HepG2 (cell line): ENCODE data around the gene HTR1E.

ENCODE experiments used
- CBX2 ChIP-seq, 2 experiments: fragments of 200-600 bp in 1 of 2; sonication (generic); formaldehyde crosslinking in 1 of 2; IDR thresholded peaks; 2 replicates each; pipeline versions ENCODE4 v1.7.0 to v1.8.1; 2018 to 2022; ENCODE audit warnings: low read depth in 2 of 2, low read length in 1 of 2, mild to moderate bottlenecking in 1 of 2, missing genetic modification reagents in 1 of 2
- CEBPZ ChIP-seq: IDR thresholded peaks from 2 replicates; pipeline ENCODE4 v1.6.1; 2012; ENCODE audit warnings: low read length, improper control_type of control experiment
- CTCF ChIP-seq: sonication (generic); formaldehyde crosslinking; IDR thresholded peaks from 2 replicates; pipeline ENCODE4 v1.5.0; 2020; ENCODE audit warnings: mild to moderate bottlenecking, missing genetic modification reagents, moderate library complexity
- FOXM1 ChIP-seq: sonication (generic); formaldehyde crosslinking; IDR thresholded peaks from 2 replicates; pipeline ENCODE4 v1.5.0; 2020; ENCODE audit warnings: missing genetic modification reagents
- HMGXB4 ChIP-seq, 2 experiments: sonication (generic) in 1 of 2; formaldehyde crosslinking in 1 of 2; IDR thresholded peaks; 2 replicates each; pipeline versions ENCODE4 v1.4.0 to v1.6.1; 2018 to 2020; ENCODE audit warnings: missing genetic modification reagents in 2 of 2, borderline replicate concordance in 1 of 2, low read depth in 1 of 2, mild to moderate bottlenecking in 1 of 2, missing biosample characterization in 1 of 2
- IRF1 ChIP-seq: sonication (generic); formaldehyde crosslinking; IDR thresholded peaks from 2 replicates; pipeline ENCODE4 v1.4.0; 2020; ENCODE audit warnings: low read depth, mild to moderate bottlenecking, missing genetic modification reagents
- NR2F2 ChIP-seq: IDR thresholded peaks from 2 replicates; pipeline ENCODE4 v1.6.1; 2012; ENCODE audit warnings: low read depth, inconsistent platforms, borderline replicate concordance
- SP2 ChIP-seq: sonication (generic); formaldehyde crosslinking; IDR thresholded peaks from 2 replicates; pipeline ENCODE4 v1.5.1; 2020; ENCODE audit warnings: mild to moderate bottlenecking, missing genetic modification reagents
- ZBTB40 ChIP-seq, 2 experiments: fragments of 450-650 bp in 1 of 2; sonication (generic) in 1 of 2; formaldehyde crosslinking in 1 of 2; IDR thresholded peaks; 2 replicates each; pipeline versions ENCODE4 v1.6.1 to v1.8.0; 2016 to 2022; ENCODE audit warnings: antibody characterized with exemption in 1 of 2, mild to moderate bottlenecking in 1 of 2, missing genetic modification reagents in 1 of 2
- ZBTB8A ChIP-seq: sonication (generic); formaldehyde crosslinking; IDR thresholded peaks from 2 replicates; pipeline ENCODE4 v1.4.0; 2020; ENCODE audit warnings: mild to moderate bottlenecking, low read depth, missing genetic modification reagents, borderline replicate concordance
- ZNF512 ChIP-seq: sonication (generic); formaldehyde crosslinking; IDR thresholded peaks from 2 replicates; pipeline ENCODE4 v1.4.0; 2020; ENCODE audit warnings: mild to moderate bottlenecking, missing genetic modification reagents

- TF ChIP-seq CTCF (no peak), ZNF512 (CRISPR knock-in tag) (no peak), CEBPZ (no peak), SP2 (CRISPR knock-in tag) (no peak), CBX2 (IDR thresholded peaks at IDR 0.05; ENCODE audit: low read depth, low read length) (no peak), CBX2 (CRISPR knock-in tag; IDR thresholded peaks at IDR 0.05; ENCODE audit: low read depth) (no peak), HMGXB4 (CRISPR knock-in tag; IDR thresholded peaks at IDR 0.05; ENCODE audit: borderline replicate concordance in 1 of 2, low read depth in 1 of 2) (no peak), FOXM1 (CRISPR knock-in tag) (no peak), NR2F2 (no peak), ZBTB40 (IDR thresholded peaks at IDR 0.05) (no peak), ZBTB40 (CRISPR knock-in tag; IDR thresholded peaks at IDR 0.05) (no peak), ZBTB8A (CRISPR knock-in tag) (no peak), IRF1 (CRISPR knock-in tag) (no peak)
These were observed 75.4 kb downstream of the HTR1E start for GRCh38 chr6:87012743-87013142.
